ENCODE results near the gene IFT74.

DNA sequence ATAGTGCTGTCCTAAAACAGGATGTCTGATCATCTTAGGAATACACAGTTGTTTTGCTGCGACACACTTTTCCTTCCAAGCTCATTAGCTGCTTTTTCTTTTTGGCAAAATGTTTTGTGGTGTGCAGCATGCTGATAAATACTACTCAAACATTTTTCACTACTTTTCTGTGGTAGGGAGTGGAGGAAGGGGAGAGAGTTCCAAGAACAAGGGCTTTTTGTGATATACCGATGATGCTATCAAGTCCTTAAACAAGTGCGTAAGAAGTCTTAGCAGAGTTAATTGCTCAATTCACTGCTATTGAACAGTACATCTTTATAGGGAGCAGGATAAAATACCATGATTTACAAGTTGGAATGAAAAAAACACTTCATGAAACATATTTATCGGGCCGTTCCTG is 129.2 kb downstream of the IFT74 start:
- TF ChIP-seq CTCF (conservative IDR thresholded peaks at IDR 0.05; ENCODE audit: low read depth, low read length) (no peak), EZH2 (IDR thresholded peaks at IDR 0.05; ENCODE audit: low read length, unreplicated experiment) (no peak), EZH2phosphoT487 (IDR thresholded peaks at IDR 0.05; ENCODE audit: borderline replicate concordance, low read length) (no peak)
